HG02840 (cell line): ENCODE data around the gene CDK14.
A peak's percentile ranks its signal among the peaks of the same experiment; 100 is the strongest.
"Not testable (repeated sequence)": the region's sequence is repeated elsewhere in the genome, so short reads cannot be mapped to it uniquely, and the experiment has no call there.

Source experiments
- ATAC-seq: cut with Tn5 transposase; IDR thresholded peaks from one replicate; pipeline ENCODE4 v1.9.1; 2021; ENCODE audit warnings: mild to moderate bottlenecking, moderate library complexity, moderate number of reproducible peaks; ENCODE audit not compliant: unreplicated experiment, low FRiP score

The CDK14 gene

GRCh38 chr7:90626013-90626412, 29.9 kb downstream of the CDK14 start:
- ATAC-seq = no peak

- ATAC-seq = peak; percentile 61
Measured at GRCh38 chr7:90629297-90629918, 33.3 kb downstream of the CDK14 start.

GRCh38 chr7:90631502-90631901, 35.4 kb downstream of the CDK14 start:
- ATAC-seq = no peak

GRCh38 chr7:90639683-90640082, 43.6 kb downstream of the CDK14 start:
- not testable (repeated sequence) for ATAC-seq

GRCh38 chr7:90642978-90643377, 46.9 kb downstream of the CDK14 start:
- ATAC-seq = no peak

- no peak for ATAC-seq
Measured at GRCh38 chr7:90645784-90646183, 49.7 kb downstream of the CDK14 start.

- ATAC-seq = no peak
Measured at GRCh38 chr7:90648107-90648506, 52.0 kb downstream of the CDK14 start.

- ATAC-seq = no peak
Measured at GRCh38 chr7:90648834-90649233, 52.7 kb downstream of the CDK14 start.

- ATAC-seq = no peak
Measured at GRCh38 chr7:90654718-90655427, 58.8 kb downstream of the CDK14 start.

- peak; percentile 52 for ATAC-seq
Measured at GRCh38 chr7:90655566-90655965, 59.4 kb downstream of the CDK14 start.

- ATAC-seq = no peak
Measured at GRCh38 chr7:90657481-90657880, 61.4 kb downstream of the CDK14 start.

GRCh38 chr7:90660100-90660499, 64.0 kb downstream of the CDK14 start:
- ATAC-seq = no peak

- ATAC-seq = no peak
Measured at GRCh38 chr7:90660819-90661218, 64.7 kb downstream of the CDK14 start.

- ATAC-seq = no peak
Measured at GRCh38 chr7:90661290-90662151, 65.4 kb downstream of the CDK14 start.

GRCh38 chr7:90663176-90663575, 67.1 kb downstream of the CDK14 start:
- no peak for ATAC-seq

- no peak for ATAC-seq
Measured at GRCh38 chr7:90666186-90666585, 70.1 kb downstream of the CDK14 start.

GRCh38 chr7:90668992-90669391, 72.9 kb downstream of the CDK14 start:
- no peak for ATAC-seq

- no peak for ATAC-seq
Measured at GRCh38 chr7:90669492-90669891, 73.4 kb downstream of the CDK14 start.

GRCh38 chr7:90671571-90671970, 75.5 kb downstream of the CDK14 start:
- ATAC-seq = no peak

GRCh38 chr7:90672210-90672609, 76.1 kb downstream of the CDK14 start:
- ATAC-seq = no peak

- no peak for ATAC-seq
Measured at GRCh38 chr7:90674625-90675024, 78.5 kb downstream of the CDK14 start.
